A549 treated with dexamethasone at 1 μM for 4 hours (cell line): ENCODE measurements around the gene SLF1. TPM values are rescaled to one million over a fixed set of nuclear protein-coding genes. Genes with fewer than 3 reads are reported as not detected.

Experiments used
- total RNA-seq: library from RNA; stranded (reverse); fragments of 200-300 nt; extraction: Qiagen RNA extraction; gene quantifications from 5 replicates; pipeline ENCODE4 v1.2.3, GENCODE V29; 2022

Gene SLF1
- 8.4 to 11.6 TPM (median 10.7 TPM) in 5 replicates for total RNA-seq

DNA sequence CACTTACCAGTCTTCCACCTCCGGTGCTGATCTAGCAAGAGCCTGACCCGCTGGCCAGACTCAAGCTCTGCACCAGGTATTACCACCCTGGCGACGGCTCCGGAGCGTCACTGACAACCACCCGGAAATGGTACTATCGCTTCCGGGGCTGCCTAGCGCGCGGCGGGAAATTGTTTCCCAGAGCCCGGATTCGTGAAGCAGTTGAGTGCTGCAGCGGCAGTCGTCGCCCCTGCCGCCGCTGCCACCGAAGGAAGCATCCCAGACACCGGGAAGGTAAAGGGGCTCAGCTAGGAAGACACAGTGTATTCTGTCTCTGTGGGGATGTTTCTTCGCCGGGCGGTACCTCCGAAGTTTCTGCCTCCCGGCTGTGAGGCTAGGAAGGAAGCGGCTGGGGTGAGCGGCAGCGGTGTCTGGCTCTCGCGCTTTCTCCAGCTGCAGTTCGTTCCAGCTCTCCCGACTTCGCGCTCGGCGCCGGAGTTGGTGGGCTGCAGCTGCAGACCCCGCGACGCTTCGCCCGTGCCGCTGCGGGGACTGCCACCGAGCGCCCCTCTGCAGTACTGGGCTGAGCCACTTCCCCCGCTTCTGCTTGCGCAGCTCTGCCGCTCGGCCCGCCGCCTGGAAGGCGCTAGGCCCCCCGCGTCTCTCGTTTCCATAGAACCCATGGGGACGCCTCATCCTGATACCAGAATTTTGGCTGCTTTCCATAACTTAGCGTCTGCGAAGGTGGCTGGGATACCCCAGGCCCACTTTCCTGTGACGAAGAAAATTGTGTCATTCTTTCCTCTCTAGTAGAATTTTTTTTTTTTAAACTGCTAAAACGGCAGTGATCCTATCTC, at the start of gene SLF1, which contains the start of gene KIAA0825:
SLF1 (plus strand) TSS at position 177 of the 836 bp plus-strand sequence. CDS start 10,142 bp downstream, outside the sequence.
KIAA0825 (minus strand) TSS at position 112 of the 836 bp plus-strand sequence. CDS start 81,478 bp downstream, outside the sequence.

Other genes starting within 250 kb of the SLF1 start
- 0.41 to 0.71 TPM (median 0.52 TPM) in 5 replicates for gene KIAA0825, start 65 bp upstream of the SLF1 start, total RNA-seq